SU-DHL-6 (cell line): ENCODE measurements around the gene CLIC6.

Experiments used
- CTCF ChIP-seq: fragments of 200-600 bp; sonication (generic); IDR thresholded peaks from one replicate; pipeline ENCODE4 v1.5.1; 2017; ENCODE audit warnings: antibody characterized with exemption, mild to moderate bottlenecking, low read length, moderate library complexity; ENCODE audit not compliant: insufficient read depth, poor library complexity, severe bottlenecking
- EZH2phosphoT487 ChIP-seq: fragments of 200-600 bp; sonication (generic), shearing (Covaris generic); conservative IDR thresholded peaks from 2 replicates; pipeline ENCODE4 v1.6.1; 2018; ENCODE audit warnings: mild to moderate bottlenecking, antibody characterized with exemption, low read length, moderate library complexity, mixed read lengths

GRCh38 chr21:34673006-34673405 lies 4.2 kb downstream of the CLIC6 start:
- TF ChIP-seq CTCF (no peak), EZH2phosphoT487 (no peak)
